ENCODE results near the gene VAV3. TPM values are rescaled to one million over a fixed set of nuclear protein-coding genes. Genes with fewer than 3 reads are reported as not detected.

Gene VAV3
- total RNA-seq, 1 experiment from 2014 or later = not detected

GRCh38 chr1:107935396-107936064, 29.4 kb downstream of the VAV3 start:
- Histone ChIP-seq H3K79me2 (ENCODE audit: insufficient read depth, low read length) (no peaks in the 10 kb centered on the region), H3K4me1 (ENCODE audit: control insufficient read depth in 1 of 2, insufficient read depth in 2 of 2, low read length in 2 of 2) (peaks cover 2 to 8% of the 10 kb centered on the region in 2 experiments; a peak in 3 of 4 replicates), H2AFZ (ENCODE audit: low read depth, low read length, poor library complexity, severe bottlenecking) (no peak overlapping the region), H4K20me1 (ENCODE audit: insufficient read depth) (no peaks in the 10 kb centered on the region), H3K9ac (ENCODE audit: low read length) (no peak overlapping the region), H3K27ac (ENCODE audit: low read depth, low read length) (no peak overlapping the region), H3K9me3 (ENCODE audit: control insufficient read depth in 1 of 2, insufficient read depth in 1 of 2, low read depth in 1 of 2, low read length in 2 of 2) (no peaks in the 10 kb centered on the region), H3K4me3 (replicated peaks in 1 of 2; ENCODE audit: low read depth in 1 of 2, low read length in 2 of 2) (no peak overlapping the region), H3K36me3 (ENCODE audit: control insufficient read depth in 1 of 2, insufficient read depth in 2 of 2, low read length in 2 of 2) (no peaks in the 10 kb centered on the region), H3K9me2 (ENCODE audit: insufficient read depth) (no peaks in the 10 kb centered on the region), H3K27me3 (ENCODE audit: insufficient read depth, low read length) (peaks cover 43% of the 10 kb centered on the region), H3K4me2 (ENCODE audit: low read length) (no peak overlapping the region)
- intact Hi-C loops (cut with micrococcal nuclease) = no loop called here
- no peak for TF ChIP-seq CBX3 (IDR thresholded peaks at IDR 0.05; ENCODE audit: low read depth)
- no peak for TF ChIP-seq MAX (IDR thresholded peaks at IDR 0.05)
- no peak for TF ChIP-seq SP1 (IDR thresholded peaks at IDR 0.05; ENCODE audit: low read depth)
- TF ChIP-seq ELF1 (IDR thresholded peaks at IDR 0.05; ENCODE audit: borderline replicate concordance, low read depth) = no peak
- no peak for TF ChIP-seq TCF7L2 (IDR thresholded peaks at IDR 0.05; ENCODE audit: borderline replicate concordance, extremely low read depth, insufficient read depth, insufficient read length)
- TF ChIP-seq ZBTB33 (IDR thresholded peaks at IDR 0.05; ENCODE audit: extremely low read depth, insufficient replicate concordance, low read length) = no peak
- TF ChIP-seq EZH2 (IDR thresholded peaks at IDR 0.05) = no peak
- no peak for TF ChIP-seq SIN3A (IDR thresholded peaks at IDR 0.05; ENCODE audit: low read depth)
- TF ChIP-seq JUND (IDR thresholded peaks at IDR 0.05) = no peak
- TF ChIP-seq REST (IDR thresholded peaks at IDR 0.05; ENCODE audit: low read depth) = no peak
- no peak for TF ChIP-seq RAD21 (IDR thresholded peaks at IDR 0.05; ENCODE audit: low read depth)
- TF ChIP-seq ZFX (IDR thresholded peaks at IDR 0.05) = no peak
- TF ChIP-seq FOSL1 (IDR thresholded peaks at IDR 0.05; ENCODE audit: low read depth) = no peak
- TF ChIP-seq POLR2A (IDR thresholded peaks at IDR 0.05; ENCODE audit: borderline replicate concordance, extremely low read depth, insufficient read depth, insufficient read length) = no peak
- TF ChIP-seq CEBPB (IDR thresholded peaks at IDR 0.05; ENCODE audit: low read depth) = no peak
- no peak for TF ChIP-seq YY1 (IDR thresholded peaks at IDR 0.05; ENCODE audit: extremely low read depth, insufficient replicate concordance, low read depth, low read length)
- TF ChIP-seq ATF3 (IDR thresholded peaks at IDR 0.05) = no peak
- TF ChIP-seq POLR2AphosphoS5 (IDR thresholded peaks at IDR 0.05; ENCODE audit: low read depth, low read length) = no peak
- ATAC-seq (no peak), DNase-seq (ENCODE audit: low read depth, low spot score) (no peak)
- BruUV-seq (replicated peaks) = no TSS peak
- RAD21 ChIA-PET (ENCODE audit: low non-redundant PET in 1 of 2, low total read pairs in 2 of 2, uncharacterized antibody in 2 of 2, unreplicated experiment in 2 of 2) = no interaction called here
- POLR2A ChIA-PET = no interaction called here
- CTCF ChIA-PET = no interaction called here
